H7 (cell line): Measurements from ENCODE around the gene TES. TPM values are rescaled to one million over a fixed set of nuclear protein-coding genes. Genes with fewer than 3 reads are reported as not detected.
"Not testable (repeated sequence)": the region's sequence is repeated elsewhere in the genome, so short reads cannot be mapped to it uniquely, and the experiment has no call there.

Experiments used
- DNase-seq: peaks from one replicate; pipeline ENCODE4 v3.0.0; 2012
- H3K27me3 ChIP-seq: 2 replicates; pipeline ENCODE4 v1.6.0; 2011; ENCODE audit warnings: mild to moderate bottlenecking, low read length; ENCODE audit not compliant: control insufficient read depth, insufficient read depth
- H3K36me3 ChIP-seq: replicated peaks from 2 replicates; pipeline ENCODE4 v1.5.1; 2011; ENCODE audit warnings: low read length; ENCODE audit not compliant: control insufficient read depth, insufficient read depth
- H3K4me3 ChIP-seq: 2 replicates; pipeline ENCODE4 v1.5.1; 2011; ENCODE audit warnings: low read depth, mild to moderate bottlenecking, control low read depth, low read length, moderate library complexity; ENCODE audit not compliant: insufficient read depth
- total RNA-seq: library from RNA; depleted of rRNA; stranded (reverse); fragments of >200 nt; shearing (Covaris generic); gene quantifications from 2 replicates; pipeline ENCODE4 v1.2.3, GENCODE V29; 2014

Gene TES
- total RNA-seq, 1 experiment from 2014 or later: 72.5 TPM

DNA sequence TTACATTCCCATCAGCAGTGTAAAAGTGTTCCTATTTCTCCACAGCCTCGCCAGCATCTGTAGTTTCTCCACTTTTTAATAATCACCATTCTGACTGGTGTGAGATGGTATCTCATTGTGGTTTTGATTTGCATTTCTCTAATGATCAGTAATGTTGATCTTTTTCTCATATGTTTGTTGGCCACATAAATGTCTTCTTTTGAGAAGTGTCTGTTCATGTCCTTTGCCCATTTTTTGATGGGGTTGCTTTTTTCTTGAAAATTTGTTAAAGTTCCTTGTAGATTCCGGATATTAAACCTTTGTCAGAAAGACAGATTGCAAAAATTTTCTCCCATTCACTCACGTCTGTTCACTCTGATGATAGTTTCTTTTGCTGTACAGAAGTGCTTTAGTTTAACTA is 35.2 kb upstream of the TES start:
- H3K27me3 ChIP-seq, H3K4me3 ChIP-seq, H3K36me3 ChIP-seq, DNase-seq: not testable (repeated sequence)

- Histone ChIP-seq H3K36me3 (no peaks in the 10 kb centered on the region), H3K4me3 (no peak overlapping the region), H3K27me3 (no peaks in the 10 kb centered on the region; the same call in 1 of the 2 replicates)
- DNase-seq: no peak
Measured at GRCh38 chr7:116176226-116176625, 34.1 kb upstream of the TES start.

GRCh38 chr7:116177009-116177408 is 33.3 kb upstream of the TES start:
- no peak overlapping the region for H3K4me3 ChIP-seq
- no peak for DNase-seq
- no peaks in the 10 kb centered on the region for H3K36me3 ChIP-seq
- H3K27me3 ChIP-seq: no peaks in the 10 kb centered on the region

DNA sequence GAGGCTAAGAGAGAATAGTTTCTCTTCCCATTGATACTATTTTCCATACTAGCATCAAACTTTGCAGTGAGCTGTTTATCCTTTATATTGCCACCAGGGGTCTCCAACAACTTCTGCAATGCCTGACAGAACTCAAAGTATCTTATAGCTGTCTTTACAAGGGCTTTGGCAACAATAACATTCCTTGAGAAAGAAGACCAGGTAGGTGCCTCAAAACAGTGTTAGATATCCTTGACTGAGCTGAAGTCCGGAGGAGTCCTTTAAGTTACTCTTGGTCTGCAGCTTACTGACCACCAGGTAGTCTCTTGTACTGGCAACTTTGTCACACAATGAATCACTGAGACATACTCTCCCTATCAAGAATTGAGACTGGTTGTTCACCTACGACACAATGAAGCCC is 30.0 kb upstream of the TES start:
- H3K27me3 ChIP-seq: no peaks in the 10 kb centered on the region
- peak; percentile 64 for DNase-seq
- H3K4me3 ChIP-seq: no peak overlapping the region
- H3K36me3 ChIP-seq: no peaks in the 10 kb centered on the region

DNA sequence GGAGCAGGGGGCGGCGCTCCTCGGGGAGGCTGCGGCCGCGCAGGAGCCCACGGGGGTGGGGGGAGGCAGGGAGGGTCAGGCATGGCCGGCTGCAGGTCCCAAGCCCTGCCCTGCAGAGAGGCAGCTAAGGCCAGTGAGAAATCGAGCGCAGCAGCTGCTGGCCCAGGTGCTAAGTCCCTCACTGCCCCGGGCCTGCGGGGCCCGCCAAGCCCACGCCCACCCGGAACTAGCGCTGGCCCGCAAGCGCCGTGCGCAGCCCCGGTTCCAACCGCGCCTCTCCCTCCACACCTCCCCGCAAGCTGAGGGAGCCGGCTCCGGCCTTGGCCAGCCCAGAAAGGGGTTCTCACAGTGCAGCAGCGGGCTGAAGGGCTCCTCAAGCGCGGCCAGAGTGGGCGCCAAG is 28.3 kb upstream of the TES start:
- H3K36me3 ChIP-seq: no peaks in the 10 kb centered on the region
- H3K4me3 ChIP-seq: no peak overlapping the region
- DNase-seq: no peak
- H3K27me3 ChIP-seq: no peaks in the 10 kb centered on the region

GRCh38 chr7:116185450-116185849 is 24.9 kb upstream of the TES start:
- Histone ChIP-seq H3K27me3 (no peaks in the 10 kb centered on the region), H3K36me3 (no peaks in the 10 kb centered on the region), H3K4me3 (no peak overlapping the region)
- DNase-seq: no peak

DNA sequence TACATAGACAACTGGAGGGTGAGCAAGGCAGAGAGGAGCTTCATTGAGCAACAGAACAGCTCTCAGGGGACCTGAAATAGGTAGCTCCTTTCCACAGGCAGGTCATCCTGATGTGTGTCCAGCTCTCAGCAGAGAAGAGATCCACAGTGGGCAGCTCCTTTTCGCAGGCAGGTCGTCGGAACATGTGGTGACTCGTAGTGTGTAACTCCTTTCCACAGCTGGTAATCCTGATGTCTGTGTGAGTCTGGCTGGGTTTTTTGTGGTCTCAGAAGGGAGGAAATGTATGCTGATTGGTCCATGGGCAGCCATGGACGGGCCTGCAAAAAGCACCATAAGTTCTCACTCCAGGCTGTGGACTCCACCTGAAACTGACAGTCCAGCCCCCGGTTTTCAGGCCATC is 24.4 kb upstream of the TES start:
- Histone ChIP-seq H3K36me3 (no peaks in the 10 kb centered on the region), H3K27me3 (no peaks in the 10 kb centered on the region), H3K4me3 (no peak overlapping the region)
- no peak for DNase-seq

DNA sequence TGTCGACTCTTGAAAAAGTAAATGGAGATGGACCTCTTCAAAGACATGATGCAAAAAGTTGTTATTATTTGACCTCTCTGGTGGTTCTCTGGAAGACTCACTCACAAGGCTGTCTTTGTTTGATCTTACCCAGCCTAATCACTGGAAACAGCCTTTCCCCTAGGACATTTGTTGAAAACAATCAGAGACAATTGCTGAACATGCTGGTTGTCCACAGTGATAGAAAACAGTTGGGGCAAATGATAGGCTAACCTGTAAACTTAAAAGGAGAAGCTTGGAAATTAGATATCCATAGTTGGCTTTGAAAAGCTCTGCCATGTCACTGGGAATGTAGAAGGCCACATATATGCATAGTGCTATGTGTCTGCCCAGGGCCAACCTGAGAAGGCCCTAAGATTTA is 22.9 kb upstream of the TES start:
- Histone ChIP-seq H3K4me3 (no peak overlapping the region), H3K36me3 (no peaks in the 10 kb centered on the region), H3K27me3 (no peaks in the 10 kb centered on the region)
- no peak for DNase-seq

GRCh38 chr7:116193329-116194087 is 16.8 kb upstream of the TES start:
- no peaks in the 10 kb centered on the region for H3K27me3 ChIP-seq
- no peaks in the 10 kb centered on the region for H3K36me3 ChIP-seq
- no peak for DNase-seq
- no peak overlapping the region for H3K4me3 ChIP-seq

- H3K27me3 ChIP-seq: no peaks in the 10 kb centered on the region
- no peak for DNase-seq
- no peaks in the 10 kb centered on the region for H3K36me3 ChIP-seq
- H3K4me3 ChIP-seq: no peak overlapping the region
Measured at GRCh38 chr7:116194115-116194514, 16.2 kb upstream of the TES start.

- Histone ChIP-seq H3K36me3 (no peaks in the 10 kb centered on the region), H3K27me3 (no peaks in the 10 kb centered on the region), H3K4me3 (no peak overlapping the region)
- DNase-seq: no peak
Measured at GRCh38 chr7:116195451-116195850, 14.9 kb upstream of the TES start.

DNA sequence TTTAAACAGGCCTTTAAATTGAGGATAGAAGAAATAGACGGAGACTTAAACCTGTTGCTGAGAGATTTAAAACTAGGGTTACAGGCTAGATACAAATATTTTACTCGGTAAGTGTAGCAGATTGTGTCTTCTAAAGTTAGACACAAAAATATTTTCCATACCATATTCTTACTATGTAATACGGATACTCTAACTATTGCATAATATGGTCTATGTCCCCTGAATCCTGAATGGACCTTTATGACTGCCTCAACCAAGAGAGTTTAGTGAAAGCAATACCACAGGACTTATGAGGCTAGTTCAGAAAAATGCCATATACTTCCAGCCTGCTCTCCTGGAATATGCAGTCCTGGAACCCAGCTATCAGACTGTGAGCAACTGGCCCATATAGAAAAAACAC is 13.4 kb upstream of the TES start:
- DNase-seq: no peak
- H3K4me3 ChIP-seq: no peak overlapping the region
- no peaks in the 10 kb centered on the region for H3K36me3 ChIP-seq
- no peaks in the 10 kb centered on the region for H3K27me3 ChIP-seq

GRCh38 chr7:116197360-116197759 is 13.0 kb upstream of the TES start:
- no peaks in the 10 kb centered on the region for H3K27me3 ChIP-seq
- H3K4me3 ChIP-seq: no peak overlapping the region
- DNase-seq: no peak
- H3K36me3 ChIP-seq: no peaks in the 10 kb centered on the region

DNA sequence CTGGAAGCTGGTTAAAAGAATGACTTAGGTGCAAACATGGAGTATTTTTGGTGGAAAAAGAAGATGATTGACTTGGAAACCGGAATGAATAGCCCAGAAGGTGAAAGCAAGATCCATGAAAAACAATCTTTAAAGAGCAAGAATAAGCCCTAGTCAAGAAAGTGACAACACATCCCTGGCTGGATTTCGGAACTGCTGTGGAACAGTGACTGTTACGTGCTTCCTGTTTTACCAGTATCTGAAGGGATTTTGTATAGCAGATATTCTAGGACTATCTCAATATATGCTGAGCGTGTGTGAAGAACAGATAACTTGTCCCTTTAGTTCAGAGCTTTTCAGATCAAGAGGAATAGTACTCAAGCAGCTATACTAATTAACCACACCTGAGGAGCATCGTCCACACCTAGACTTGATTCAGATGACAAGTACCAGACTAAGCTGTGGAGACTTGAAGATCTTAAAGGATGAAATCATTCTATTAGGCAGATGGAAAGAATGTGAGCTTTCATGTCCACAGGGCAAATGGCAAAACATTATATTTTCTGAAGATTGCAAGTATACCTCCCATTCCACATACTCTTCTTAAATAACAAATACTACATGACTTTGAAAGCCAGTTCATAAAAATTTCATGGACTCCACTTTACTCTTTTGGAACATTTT is 11.5 kb upstream of the TES start:
- DNase-seq: no peak
- Histone ChIP-seq H3K4me3 (no peak overlapping the region), H3K36me3 (no peaks in the 10 kb centered on the region), H3K27me3 (no peaks in the 10 kb centered on the region)

GRCh38 chr7:116200963-116201362 is 9.4 kb upstream of the TES start:
- no peak overlapping the region for H3K4me3 ChIP-seq
- H3K36me3 ChIP-seq: no peaks in the 10 kb centered on the region

More at GRCh38 chr7:116200963-116201362, 9.4 kb upstream of the TES start:
- H3K27me3 ChIP-seq: no peaks in the 10 kb centered on the region
- DNase-seq: no peak
